ENCODE results near the gene RAB34.

The RAB34 gene

GRCh38 chr17:28689011-28689410, 28.7 kb downstream of the RAB34 start:
- in situ Hi-C loops (cut with MboI; ENCODE audit: low sequenced_read_pairs), result no loop called here

GRCh38 chr17:28688481-28688880, 29.2 kb downstream of the RAB34 start:
- in situ Hi-C loops (cut with MboI; ENCODE audit: low sequenced_read_pairs), result no loop called here

DNA sequence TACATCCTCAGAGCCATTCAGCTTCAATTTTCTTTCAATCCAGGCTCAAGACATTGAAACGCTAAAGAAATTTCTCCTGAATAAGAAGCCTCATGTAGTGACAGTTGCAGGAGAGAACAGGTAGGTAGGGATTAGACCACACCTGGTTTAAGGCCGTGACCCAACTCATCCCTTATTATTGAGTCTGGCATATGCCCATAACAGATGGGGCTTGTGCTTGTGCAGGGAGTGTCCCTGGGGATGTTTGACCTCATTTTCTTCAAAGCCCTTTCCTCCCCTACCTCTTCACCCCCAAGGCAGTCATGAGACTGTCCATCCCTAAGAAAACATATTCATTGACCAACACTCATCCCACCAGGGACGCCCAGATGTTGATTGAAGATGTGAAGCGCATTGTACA, 31.4 kb downstream of the RAB34 start:
- in situ Hi-C loops (cut with MboI; ENCODE audit: low sequenced_read_pairs), result no loop called here

- in situ Hi-C loops (cut with MboI; ENCODE audit: low sequenced_read_pairs), result no loop called here
Measured at GRCh38 chr17:28685366-28685765, 32.3 kb downstream of the RAB34 start.

DNA sequence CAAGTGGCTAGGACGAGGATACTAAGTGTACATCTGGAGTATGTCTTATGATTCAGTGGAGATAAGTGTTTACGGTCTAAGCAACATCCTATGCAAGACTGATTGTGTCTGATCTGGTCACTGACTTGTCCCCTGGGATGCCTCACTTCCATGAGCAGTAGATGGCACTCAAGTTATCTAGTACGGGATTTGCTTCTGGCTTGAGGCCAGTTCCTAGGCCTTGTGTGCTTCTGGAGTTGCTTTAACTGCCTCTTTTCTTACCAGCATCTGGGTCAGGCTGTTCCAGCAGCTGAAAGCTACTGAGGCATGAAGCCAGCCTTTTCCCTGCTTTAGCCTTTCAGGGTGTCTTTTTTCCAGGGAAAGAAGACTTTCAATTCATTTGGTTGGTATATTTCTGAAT, 32.7 kb downstream of the RAB34 start:
- in situ Hi-C loops (cut with MboI; ENCODE audit: low sequenced_read_pairs), result no loop called here

- in situ Hi-C loops (cut with MboI; ENCODE audit: low sequenced_read_pairs), result no loop called here
Measured at GRCh38 chr17:28682655-28683054, 35.0 kb downstream of the RAB34 start.

DNA sequence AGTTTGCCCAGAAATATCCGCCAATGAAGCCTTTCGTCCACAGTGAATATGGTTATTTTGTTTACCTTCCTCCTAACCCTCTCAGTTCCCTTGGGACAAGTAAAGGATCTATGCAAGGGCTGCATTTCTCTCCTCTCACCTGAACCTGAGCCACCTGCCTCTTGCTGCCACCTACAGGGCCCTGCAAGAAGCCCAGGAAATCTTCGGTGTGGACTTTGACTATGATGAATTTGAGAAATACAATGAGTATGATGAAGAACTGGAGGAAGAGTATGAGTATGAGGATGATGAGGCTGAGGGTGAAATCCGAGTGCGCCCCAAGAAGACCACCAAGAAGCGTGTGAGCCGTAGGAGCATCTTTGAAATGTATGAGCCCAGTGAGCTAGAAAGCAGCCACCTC, 41.7 kb downstream of the RAB34 start:
- in situ Hi-C loops (cut with MboI; ENCODE audit: low sequenced_read_pairs), result no loop called here

DNA sequence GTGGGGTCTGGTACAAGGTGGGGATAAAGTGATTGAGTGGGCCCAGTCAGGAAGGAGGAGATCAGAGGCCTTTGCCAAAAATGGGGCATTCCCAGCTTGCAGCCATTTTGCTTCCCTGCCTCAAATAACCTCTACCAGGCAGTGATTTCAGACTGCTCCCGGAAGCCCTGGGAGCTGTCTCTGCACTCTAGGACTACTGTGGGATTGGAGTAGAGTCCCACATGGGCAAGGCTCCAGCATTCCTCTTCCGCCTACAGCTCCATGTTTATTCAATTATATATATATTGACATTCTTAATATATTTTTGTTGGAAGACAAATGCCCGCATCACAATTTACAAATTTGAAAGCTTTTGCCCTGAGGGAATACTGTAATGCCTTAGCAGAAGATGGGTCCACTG, 42.2 kb downstream of the RAB34 start:
- in situ Hi-C loops (cut with MboI; ENCODE audit: low sequenced_read_pairs), result no loop called here

GRCh38 chr17:28669918-28670317, 47.8 kb downstream of the RAB34 start:
- in situ Hi-C loops (cut with MboI; ENCODE audit: low sequenced_read_pairs), result no loop called here

- in situ Hi-C loops (cut with MboI; ENCODE audit: low sequenced_read_pairs), result no loop called here
Measured at GRCh38 chr17:28667870-28668269, 49.8 kb downstream of the RAB34 start.

- in situ Hi-C loops (cut with MboI; ENCODE audit: low sequenced_read_pairs), result no loop called here
Measured at GRCh38 chr17:28665994-28666393, 51.7 kb downstream of the RAB34 start.
